GM23338 (cell line): ENCODE data around the gene LYST. TPM values are rescaled to one million over a fixed set of nuclear protein-coding genes. Genes with fewer than 3 reads are reported as not detected.

ENCODE experiments used
- ATAC-seq: fragments of 200-7000 bp; cut with Tn5 transposase; 3 replicates; pipeline ENCODE4 v1.9.1; 2020
- DNase-seq: peaks from one replicate; pipeline ENCODE4 v3.0.0-alpha.2; 2015; ENCODE audit warnings: low spot score
- H2AFZ ChIP-seq: fragments of 200-600 bp; sonication (generic); 2 replicates; pipeline ENCODE4 v1.8.0; 2016; ENCODE audit warnings: antibody characterized with exemption, mild to moderate bottlenecking, moderate library complexity
- H3F3A ChIP-seq: fragments of 200-600 bp; sonication (generic); replicated peaks from 2 replicates; pipeline ENCODE4 v1.8.0; 2017; ENCODE audit warnings: antibody characterized with exemption, mixed run types, low read depth
- H3K27ac ChIP-seq: fragments of 200-600 bp; sonication (generic); 2 replicates; pipeline ENCODE4 v1.6.1; 2016; ENCODE audit warnings: low read depth
- H3K27me3 ChIP-seq: fragments of 200-600 bp; sonication (generic); 2 replicates; pipeline ENCODE4 v1.8.0; 2016; ENCODE audit warnings: mild to moderate bottlenecking, mixed run types, moderate library complexity; ENCODE audit not compliant: insufficient read depth
- H3K36me3 ChIP-seq: fragments of 200-600 bp; sonication (generic); 2 replicates; pipeline ENCODE4 v1.8.0; 2016; ENCODE audit warnings: mild to moderate bottlenecking; ENCODE audit not compliant: insufficient read depth
- H3K4me1 ChIP-seq: fragments of 200-600 bp; sonication (generic); 2 replicates; pipeline ENCODE4 v1.8.0; 2016; ENCODE audit warnings: mild to moderate bottlenecking, moderate library complexity; ENCODE audit not compliant: insufficient read depth
- H3K4me2 ChIP-seq: fragments of 200-600 bp; sonication (generic); 2 replicates; pipeline ENCODE4 v1.7.1; 2017; ENCODE audit warnings: mixed run types
- H3K4me3 ChIP-seq: fragments of 200-600 bp; sonication (generic); 2 replicates; pipeline ENCODE4 v1.6.1; 2016; ENCODE audit warnings: mixed run types
- H3K79me2 ChIP-seq: fragments of 200-600 bp; sonication (generic); replicated peaks from 2 replicates; pipeline ENCODE4 v1.8.0; 2017; ENCODE audit warnings: mild to moderate bottlenecking; ENCODE audit not compliant: insufficient read depth
- H3K9me2 ChIP-seq: fragments of 200-600 bp; sonication (generic); 2 replicates; pipeline ENCODE4 v1.8.0; 2017; ENCODE audit not compliant: insufficient read depth
- H4K20me1 ChIP-seq: fragments of 200-600 bp; sonication (generic); replicated peaks from 2 replicates; pipeline ENCODE4 v1.8.0; 2017; ENCODE audit warnings: mild to moderate bottlenecking; ENCODE audit not compliant: insufficient read depth
- H3K27ac Mint-ChIP-seq: 2 replicates; pipeline ENCODE4 v1.8.0; 2020; ENCODE audit warnings: inconsistent platforms, mild to moderate bottlenecking, moderate library complexity, mixed read lengths
- H3K27me3 Mint-ChIP-seq: 3 replicates; pipeline ENCODE4 v1.8.0; 2022; ENCODE audit warnings: low read depth, mild to moderate bottlenecking, moderate library complexity, mixed read lengths, inconsistent platforms; ENCODE audit not compliant: insufficient read depth, poor library complexity
- H3K36me3 Mint-ChIP-seq: 3 replicates; pipeline ENCODE4 v1.8.0; 2021; ENCODE audit warnings: low read depth, mild to moderate bottlenecking, inconsistent platforms, moderate library complexity, mixed read lengths
- H3K4me1 Mint-ChIP-seq: 3 replicates; pipeline ENCODE4 v1.8.0; 2020; ENCODE audit warnings: mild to moderate bottlenecking, inconsistent platforms, mixed read lengths
- H3K4me3 Mint-ChIP-seq: 3 replicates; pipeline ENCODE4 v1.8.0; 2021; ENCODE audit warnings: moderate library complexity, mild to moderate bottlenecking, inconsistent platforms, mixed read lengths
- H3K9me3 Mint-ChIP-seq: 3 replicates; pipeline ENCODE4 v1.8.0; 2020; ENCODE audit warnings: moderate library complexity, mild to moderate bottlenecking, inconsistent platforms, mixed read lengths
- CREB1 ChIP-seq: fragments of 250-450 bp; sonication (Bioruptor Pico); IDR thresholded peaks from 2 replicates; pipeline ENCODE4 v1.5.0; 2020; ENCODE audit warnings: low read depth, mild to moderate bottlenecking, moderate library complexity
- EZH2 ChIP-seq: fragments of 200-600 bp; sonication (generic); IDR thresholded peaks from one replicate; pipeline ENCODE4 v1.8.0; 2017; ENCODE audit warnings: antibody characterized with exemption, mild to moderate bottlenecking, low read depth; ENCODE audit not compliant: unreplicated experiment
- EZH2phosphoT487 ChIP-seq: fragments of 200-600 bp; sonication (generic); IDR thresholded peaks from one replicate; pipeline ENCODE4 v1.8.1; 2018; ENCODE audit warnings: antibody characterized with exemption; ENCODE audit not compliant: unreplicated experiment
- JUNB ChIP-seq: IDR thresholded peaks from one replicate; pipeline ENCODE4 v1.6.1; 2016; ENCODE audit warnings: antibody characterized with exemption; ENCODE audit not compliant: unreplicated experiment
- NANOG ChIP-seq: IDR thresholded peaks from 2 replicates; pipeline ENCODE4 v1.6.1; 2016; ENCODE audit warnings: antibody characterized with exemption, borderline replicate concordance
- POLR2AphosphoS5 ChIP-seq: IDR thresholded peaks from 2 replicates; pipeline ENCODE4 v1.6.1; 2016; ENCODE audit warnings: antibody characterized with exemption, low read depth
- STAT1 ChIP-seq: IDR thresholded peaks from one replicate; pipeline ENCODE4 v1.6.1; 2016; ENCODE audit warnings: antibody characterized with exemption; ENCODE audit not compliant: unreplicated experiment
- ZNF114 ChIP-seq: fragments of 250-450 bp; sonication (Bioruptor Pico); IDR thresholded peaks from 2 replicates; pipeline ENCODE4 v1.5.0; 2020; ENCODE audit warnings: mild to moderate bottlenecking, moderate library complexity
- ZNF331 ChIP-seq: fragments of 250-450 bp; sonication (Bioruptor Pico); IDR thresholded peaks from 2 replicates; pipeline ENCODE4 v1.5.0; 2020; ENCODE audit warnings: low read depth, mild to moderate bottlenecking, moderate library complexity
- polyA plus RNA-seq: library from polyadenylated mRNA; unstranded; fragments of >200 nt; fragmentation: Nextera tagmentation; extraction: Ambion mirVana; gene quantifications from 2 replicates; pipeline ENCODE4 v1.2.1, GENCODE V29; 2016
- total RNA-seq: library from RNA; depleted of rRNA; stranded (reverse); fragments of >200 nt; shearing (Covaris generic); gene quantifications from 2 replicates; pipeline ENCODE4 v1.2.3, GENCODE V29; 2014
- TF ChIP-seq, protein P1 (sequence below), 2 experiments: fragments of 200-600 bp in 1 of 2; sonication (generic) in 1 of 2; conservative IDR thresholded peaks; 2 replicates each; pipeline versions ENCODE4 v1.5.1 to v1.6.1; 2016 to 2017; ENCODE audit warnings: antibody characterized with exemption in 2 of 2, low read depth in 2 of 2, mild to moderate bottlenecking in 2 of 2, moderate library complexity in 1 of 2
- TF ChIP-seq, protein P2 (sequence below): IDR thresholded peaks from 2 replicates; pipeline ENCODE4 v1.6.1; 2016; ENCODE audit warnings: antibody characterized with exemption
- TF ChIP-seq, protein P3 (sequence below): fragments of 250-450 bp; sonication (Bioruptor Pico); IDR thresholded peaks from 2 replicates; pipeline ENCODE4 v1.5.0; 2020; ENCODE audit warnings: mild to moderate bottlenecking, moderate library complexity

LYST gene
- total and polyA plus RNA-seq, 2 experiments from 2014 or later: 0.21 to 1.0 TPM

DNA sequence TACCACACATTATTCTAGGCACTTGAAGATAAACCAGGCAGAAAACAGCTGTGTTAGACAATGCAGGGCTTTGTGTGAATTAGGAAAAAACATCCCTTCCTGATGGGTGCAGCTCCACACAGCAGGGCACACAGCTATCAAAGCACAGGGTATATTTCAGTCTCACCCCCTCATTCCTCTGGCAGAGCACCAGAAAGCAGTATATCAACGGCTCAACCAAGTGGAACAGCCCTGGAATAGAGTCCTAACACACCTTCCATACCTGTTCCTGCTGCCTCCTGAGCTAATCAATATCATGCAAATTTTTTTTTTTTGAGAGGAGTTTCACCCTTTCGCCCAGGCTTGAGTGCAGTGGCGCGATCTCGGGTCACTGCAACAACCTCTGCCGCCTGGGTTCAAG, 32.1 kb downstream of the LYST start:
- Histone ChIP-seq H3K27ac (no peak overlapping the region), H3K4me1 (no peaks in the 10 kb centered on the region), H2AFZ (no peak overlapping the region), H3K4me2 (no peak overlapping the region), H3F3A (no peaks in the 10 kb centered on the region), H3K4me3 (no peak overlapping the region), H3K9me2 (no peaks in the 10 kb centered on the region), H4K20me1 (no peaks in the 10 kb centered on the region), H3K27me3 (no peaks in the 10 kb centered on the region), H3K36me3 (no peaks in the 10 kb centered on the region), H3K79me2 (no peaks in the 10 kb centered on the region)
- ATAC-seq (no peak), DNase-seq (no peak)
- Mint-ChIP-seq H3K36me3 (no peaks in the 10 kb centered on the region), H3K4me1 (no peaks in the 10 kb centered on the region), H3K27me3 (no peaks in the 10 kb centered on the region), H3K27ac (no peak overlapping the region), H3K9me3 (no peaks in the 10 kb centered on the region), H3K4me3 (no peak overlapping the region)
- TF ChIP-seq JUNB (no peak), EZH2 (no peak), STAT1 (no peak), ZNF114 (CRISPR knock-in tag) (no peak), POLR2AphosphoS5 (no peak), ZNF331 (no peak), EZH2phosphoT487 (no peak), NANOG (no peak), CREB1 (CRISPR knock-in tag) (no peak)
- TF ChIP-seq, protein P1, sequence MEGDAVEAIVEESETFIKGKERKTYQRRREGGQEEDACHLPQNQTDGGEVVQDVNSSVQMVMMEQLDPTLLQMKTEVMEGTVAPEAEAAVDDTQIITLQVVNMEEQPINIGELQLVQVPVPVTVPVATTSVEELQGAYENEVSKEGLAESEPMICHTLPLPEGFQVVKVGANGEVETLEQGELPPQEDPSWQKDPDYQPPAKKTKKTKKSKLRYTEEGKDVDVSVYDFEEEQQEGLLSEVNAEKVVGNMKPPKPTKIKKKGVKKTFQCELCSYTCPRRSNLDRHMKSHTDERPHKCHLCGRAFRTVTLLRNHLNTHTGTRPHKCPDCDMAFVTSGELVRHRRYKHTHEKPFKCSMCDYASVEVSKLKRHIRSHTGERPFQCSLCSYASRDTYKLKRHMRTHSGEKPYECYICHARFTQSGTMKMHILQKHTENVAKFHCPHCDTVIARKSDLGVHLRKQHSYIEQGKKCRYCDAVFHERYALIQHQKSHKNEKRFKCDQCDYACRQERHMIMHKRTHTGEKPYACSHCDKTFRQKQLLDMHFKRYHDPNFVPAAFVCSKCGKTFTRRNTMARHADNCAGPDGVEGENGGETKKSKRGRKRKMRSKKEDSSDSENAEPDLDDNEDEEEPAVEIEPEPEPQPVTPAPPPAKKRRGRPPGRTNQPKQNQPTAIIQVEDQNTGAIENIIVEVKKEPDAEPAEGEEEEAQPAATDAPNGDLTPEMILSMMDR (conservative IDR thresholded peaks at IDR 0.05; ENCODE audit: low read depth in 2 of 2): no peak
- TF ChIP-seq, protein P2, sequence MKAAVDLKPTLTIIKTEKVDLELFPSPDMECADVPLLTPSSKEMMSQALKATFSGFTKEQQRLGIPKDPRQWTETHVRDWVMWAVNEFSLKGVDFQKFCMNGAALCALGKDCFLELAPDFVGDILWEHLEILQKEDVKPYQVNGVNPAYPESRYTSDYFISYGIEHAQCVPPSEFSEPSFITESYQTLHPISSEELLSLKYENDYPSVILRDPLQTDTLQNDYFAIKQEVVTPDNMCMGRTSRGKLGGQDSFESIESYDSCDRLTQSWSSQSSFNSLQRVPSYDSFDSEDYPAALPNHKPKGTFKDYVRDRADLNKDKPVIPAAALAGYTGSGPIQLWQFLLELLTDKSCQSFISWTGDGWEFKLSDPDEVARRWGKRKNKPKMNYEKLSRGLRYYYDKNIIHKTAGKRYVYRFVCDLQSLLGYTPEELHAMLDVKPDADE: no peak
- TF ChIP-seq, protein P3, sequence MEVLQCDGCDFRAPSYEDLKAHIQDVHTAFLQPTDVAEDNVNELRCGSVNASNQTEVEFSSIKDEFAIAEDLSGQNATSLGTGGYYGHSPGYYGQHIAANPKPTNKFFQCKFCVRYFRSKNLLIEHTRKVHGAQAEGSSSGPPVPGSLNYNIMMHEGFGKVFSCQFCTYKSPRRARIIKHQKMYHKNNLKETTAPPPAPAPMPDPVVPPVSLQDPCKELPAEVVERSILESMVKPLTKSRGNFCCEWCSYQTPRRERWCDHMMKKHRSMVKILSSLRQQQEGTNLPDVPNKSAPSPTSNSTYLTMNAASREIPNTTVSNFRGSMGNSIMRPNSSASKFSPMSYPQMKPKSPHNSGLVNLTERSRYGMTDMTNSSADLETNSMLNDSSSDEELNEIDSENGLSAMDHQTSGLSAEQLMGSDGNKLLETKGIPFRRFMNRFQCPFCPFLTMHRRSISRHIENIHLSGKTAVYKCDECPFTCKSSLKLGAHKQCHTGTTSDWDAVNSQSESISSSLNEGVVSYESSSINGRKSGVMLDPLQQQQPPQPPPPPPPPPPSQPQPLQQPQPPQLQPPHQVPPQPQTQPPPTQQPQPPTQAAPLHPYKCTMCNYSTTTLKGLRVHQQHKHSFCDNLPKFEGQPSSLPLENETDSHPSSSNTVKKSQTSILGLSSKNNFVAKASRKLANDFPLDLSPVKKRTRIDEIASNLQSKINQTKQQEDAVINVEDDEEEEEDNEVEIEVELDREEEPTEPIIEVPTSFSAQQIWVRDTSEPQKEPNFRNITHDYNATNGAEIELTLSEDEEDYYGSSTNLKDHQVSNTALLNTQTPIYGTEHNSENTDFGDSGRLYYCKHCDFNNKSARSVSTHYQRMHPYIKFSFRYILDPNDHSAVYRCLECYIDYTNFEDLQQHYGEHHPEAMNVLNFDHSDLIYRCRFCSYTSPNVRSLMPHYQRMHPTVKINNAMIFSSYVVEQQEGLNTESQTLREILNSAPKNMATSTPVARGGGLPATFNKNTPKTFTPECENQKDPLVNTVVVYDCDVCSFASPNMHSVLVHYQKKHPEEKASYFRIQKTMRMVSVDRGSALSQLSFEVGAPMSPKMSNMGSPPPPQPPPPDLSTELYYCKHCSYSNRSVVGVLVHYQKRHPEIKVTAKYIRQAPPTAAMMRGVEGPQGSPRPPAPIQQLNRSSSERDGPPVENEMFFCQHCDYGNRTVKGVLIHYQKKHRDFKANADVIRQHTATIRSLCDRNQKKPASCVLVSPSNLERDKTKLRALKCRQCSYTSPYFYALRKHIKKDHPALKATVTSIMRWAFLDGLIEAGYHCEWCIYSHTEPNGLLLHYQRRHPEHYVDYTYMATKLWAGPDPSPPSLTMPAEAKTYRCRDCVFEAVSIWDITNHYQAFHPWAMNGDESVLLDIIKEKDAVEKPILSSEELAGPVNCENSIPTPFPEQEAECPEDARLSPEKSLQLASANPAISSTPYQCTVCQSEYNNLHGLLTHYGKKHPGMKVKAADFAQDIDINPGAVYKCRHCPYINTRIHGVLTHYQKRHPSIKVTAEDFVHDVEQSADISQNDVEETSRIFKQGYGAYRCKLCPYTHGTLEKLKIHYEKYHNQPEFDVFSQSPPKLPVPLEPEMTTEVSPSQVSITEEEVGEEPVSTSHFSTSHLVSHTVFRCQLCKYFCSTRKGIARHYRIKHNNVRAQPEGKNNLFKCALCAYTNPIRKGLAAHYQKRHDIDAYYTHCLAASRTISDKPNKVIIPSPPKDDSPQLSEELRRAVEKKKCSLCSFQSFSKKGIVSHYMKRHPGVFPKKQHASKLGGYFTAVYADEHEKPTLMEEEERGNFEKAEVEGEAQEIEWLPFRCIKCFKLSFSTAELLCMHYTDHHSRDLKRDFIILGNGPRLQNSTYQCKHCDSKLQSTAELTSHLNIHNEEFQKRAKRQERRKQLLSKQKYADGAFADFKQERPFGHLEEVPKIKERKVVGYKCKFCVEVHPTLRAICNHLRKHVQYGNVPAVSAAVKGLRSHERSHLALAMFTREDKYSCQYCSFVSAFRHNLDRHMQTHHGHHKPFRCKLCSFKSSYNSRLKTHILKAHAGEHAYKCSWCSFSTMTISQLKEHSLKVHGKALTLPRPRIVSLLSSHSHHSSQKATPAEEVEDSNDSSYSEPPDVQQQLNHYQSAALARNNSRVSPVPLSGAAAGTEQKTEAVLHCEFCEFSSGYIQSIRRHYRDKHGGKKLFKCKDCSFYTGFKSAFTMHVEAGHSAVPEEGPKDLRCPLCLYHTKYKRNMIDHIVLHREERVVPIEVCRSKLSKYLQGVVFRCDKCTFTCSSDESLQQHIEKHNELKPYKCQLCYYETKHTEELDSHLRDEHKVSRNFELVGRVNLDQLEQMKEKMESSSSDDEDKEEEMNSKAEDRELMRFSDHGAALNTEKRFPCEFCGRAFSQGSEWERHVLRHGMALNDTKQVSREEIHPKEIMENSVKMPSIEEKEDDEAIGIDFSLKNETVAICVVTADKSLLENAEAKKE (CRISPR knock-in tag): no peak
